Femur (tissue), 1 donor: Measurements from ENCODE around the gene CFAP100.

Source experiments
- DNase-seq: peaks from one replicate; pipeline ENCODE4 v3.0.0-alpha.2; 2017

Gene CFAP100

GRCh38 chr3:126377211-126377610 is 17.5 kb upstream of the CFAP100 start:
- no peak for DNase-seq

DNA sequence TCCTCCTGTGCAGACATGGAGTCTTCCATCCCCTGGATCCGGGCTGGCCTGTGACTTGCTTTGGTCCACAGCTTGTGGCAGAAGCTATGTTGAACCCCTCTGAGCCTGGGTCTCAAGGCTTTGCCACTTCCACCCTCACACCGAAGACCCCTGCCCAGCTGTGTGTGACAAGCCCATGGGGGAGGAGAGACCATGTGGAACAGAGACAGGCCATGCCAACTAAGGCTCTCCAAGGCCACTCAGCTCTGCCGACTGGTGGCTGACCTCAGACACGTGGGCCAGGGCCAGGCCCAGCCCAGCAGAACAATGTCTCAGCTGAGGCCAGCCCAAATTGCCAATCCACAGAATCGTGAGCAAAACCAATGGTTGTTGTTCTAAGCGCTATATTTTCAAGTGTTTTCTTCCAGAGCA is 16.4 kb upstream of the CFAP100 start:
- no peak for DNase-seq

GRCh38 chr3:126380011-126380768 is 14.5 kb upstream of the CFAP100 start:
- DNase-seq, result no peak

GRCh38 chr3:126381966-126382365 is 12.7 kb upstream of the CFAP100 start:
- DNase-seq, result no peak

- peak; percentile 86 for DNase-seq
Observed at GRCh38 chr3:126389112-126389793, 5.5 kb upstream of the CFAP100 start.

GRCh38 chr3:126389794-126390146 is 4.9 kb upstream of the CFAP100 start:
- DNase-seq, result no peak

- DNase-seq, result no peak
Observed at GRCh38 chr3:126390201-126390600, 4.5 kb upstream of the CFAP100 start.

DNA sequence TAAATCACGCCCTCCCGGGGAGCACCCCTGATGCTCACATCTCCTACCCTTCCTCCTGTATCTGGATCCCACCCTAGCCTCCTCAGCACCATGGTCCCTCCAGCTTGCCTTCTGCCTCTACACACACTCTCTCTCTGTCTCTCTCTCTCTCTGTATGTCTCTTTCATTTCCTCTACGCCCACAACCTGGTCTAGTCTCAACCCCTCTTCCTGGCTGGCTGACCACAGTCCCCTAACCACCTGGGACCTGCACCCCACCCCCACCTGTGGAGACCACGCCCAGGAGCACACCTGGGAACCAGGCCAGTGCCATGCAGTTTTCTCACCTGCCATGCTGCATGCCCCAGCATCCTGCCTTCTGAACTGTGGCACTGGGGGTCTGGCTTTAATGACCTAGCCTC is 4.0 kb upstream of the CFAP100 start:
- DNase-seq, result no peak

GRCh38 chr3:126391631-126392030 is 3.1 kb upstream of the CFAP100 start:
- DNase-seq, result no peak

DNA sequence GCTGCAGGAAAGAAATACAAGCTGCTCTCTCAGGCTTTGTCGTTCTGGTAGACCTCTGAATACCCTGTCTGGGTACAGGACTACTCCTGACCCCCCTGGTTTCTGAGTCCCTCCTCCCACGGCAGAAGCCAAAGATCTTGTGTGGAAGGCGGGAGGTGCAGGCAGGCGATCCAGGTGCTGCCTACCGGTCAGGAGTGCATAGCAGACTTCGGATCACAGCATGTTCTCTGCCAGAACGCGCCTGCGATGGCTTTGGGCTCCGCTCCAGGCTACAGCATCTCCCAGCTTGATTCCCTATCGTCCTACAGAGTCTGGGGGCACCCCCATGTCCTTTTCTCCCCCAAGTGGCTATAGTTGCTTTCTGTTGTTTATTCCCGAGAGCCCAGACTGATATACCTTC is 2.5 kb upstream of the CFAP100 start:
- no peak for DNase-seq

DNA sequence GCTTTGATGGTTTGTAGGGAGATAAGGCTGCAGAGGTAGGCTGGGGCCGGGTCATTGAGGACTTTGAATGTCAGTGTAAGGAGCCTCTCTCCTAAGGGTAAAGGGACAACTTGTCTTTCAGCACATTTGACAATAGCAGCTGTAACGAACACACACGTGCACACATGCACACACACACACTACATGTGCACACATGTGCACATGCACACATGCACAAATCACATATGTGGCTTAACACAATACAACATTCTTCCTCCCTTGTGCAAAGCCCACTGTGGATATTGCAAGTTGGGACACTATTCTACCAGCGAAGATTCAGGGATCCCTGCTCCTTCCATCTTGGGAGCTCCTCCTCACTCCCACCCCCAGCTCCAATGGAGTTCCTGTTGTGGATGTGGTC is 1.1 kb upstream of the CFAP100 start:
- DNase-seq, result no peak

- DNase-seq, result no peak
Observed at GRCh38 chr3:126394977-126395321, 240 bp downstream of the CFAP100 start.

DNA sequence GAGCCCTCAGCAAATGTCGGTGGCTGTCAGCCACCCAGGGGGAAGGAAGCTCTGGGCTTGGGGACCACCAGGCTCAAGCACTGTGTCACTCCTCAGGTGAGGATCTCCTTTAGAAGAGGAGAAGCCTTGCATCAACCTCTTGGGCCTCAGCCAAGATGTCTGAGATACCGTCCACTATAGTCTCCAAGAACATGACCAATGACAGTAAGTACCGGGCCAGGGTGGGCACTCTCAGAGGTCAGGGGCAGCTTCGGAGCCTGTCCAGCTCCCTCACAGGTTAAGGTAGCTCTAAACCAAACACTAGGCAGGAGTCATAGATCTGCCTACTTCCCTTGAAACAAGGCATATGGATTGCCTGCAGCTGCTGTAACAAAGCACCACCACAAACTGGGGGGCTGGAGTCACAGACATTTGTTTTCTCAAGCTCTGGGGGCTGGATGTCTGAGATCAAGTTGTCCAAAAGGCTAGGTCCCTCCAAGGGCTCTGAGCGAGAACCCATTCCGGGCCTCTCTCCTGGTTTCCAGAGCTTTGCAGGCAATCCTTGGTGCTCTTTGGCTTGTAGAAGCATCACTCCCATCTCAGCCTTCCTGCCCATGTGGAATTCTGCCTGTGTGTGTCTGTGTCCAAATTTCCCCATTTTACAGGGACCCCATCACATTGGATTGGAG is 1.3 kb downstream of the CFAP100 start:
- no peak for DNase-seq

DNA sequence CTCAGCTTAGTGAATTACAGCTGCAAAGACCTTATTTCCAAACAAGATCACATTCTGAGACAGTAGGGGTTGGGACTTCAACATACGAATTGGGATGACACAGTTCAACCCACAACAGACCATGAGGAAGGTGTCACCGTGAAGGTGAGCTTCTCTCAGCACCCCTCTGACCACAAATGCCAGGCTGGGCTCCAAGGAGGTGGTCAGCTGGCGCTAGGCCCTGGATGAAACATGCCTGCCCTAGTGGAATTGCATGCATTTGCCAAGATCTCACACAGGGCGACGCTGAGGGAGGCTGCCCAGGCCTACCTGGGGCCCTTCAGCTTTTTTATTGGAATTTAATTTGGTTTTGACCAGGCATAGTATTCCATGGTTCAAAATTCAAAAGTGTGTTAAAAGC is 1.8 kb downstream of the CFAP100 start:
- no peak for DNase-seq

GRCh38 chr3:126397610-126398422 is 3.1 kb downstream of the CFAP100 start:
- no peak for DNase-seq

- DNase-seq, result no peak
Observed at GRCh38 chr3:126398423-126399350, 4.0 kb downstream of the CFAP100 start.

DNA sequence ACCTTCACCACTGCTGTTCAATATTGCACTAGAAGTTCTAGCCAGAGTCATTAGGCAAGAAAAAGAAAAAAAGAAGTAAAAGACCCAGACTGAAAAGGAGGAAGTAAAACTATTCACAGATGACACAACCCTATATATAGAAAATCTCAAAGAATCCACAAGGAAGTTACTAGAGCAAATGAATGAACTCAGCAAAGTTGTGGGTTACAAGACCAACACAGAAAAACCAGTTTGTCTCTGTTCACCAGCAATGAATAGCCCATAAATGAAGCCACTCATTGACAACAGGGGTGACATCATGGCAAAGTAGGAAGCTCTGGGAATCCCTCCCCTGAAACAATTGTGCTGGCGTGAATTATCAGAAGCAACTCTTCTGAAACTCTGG is 4.6 kb downstream of the CFAP100 start:
- no peak for DNase-seq

DNA sequence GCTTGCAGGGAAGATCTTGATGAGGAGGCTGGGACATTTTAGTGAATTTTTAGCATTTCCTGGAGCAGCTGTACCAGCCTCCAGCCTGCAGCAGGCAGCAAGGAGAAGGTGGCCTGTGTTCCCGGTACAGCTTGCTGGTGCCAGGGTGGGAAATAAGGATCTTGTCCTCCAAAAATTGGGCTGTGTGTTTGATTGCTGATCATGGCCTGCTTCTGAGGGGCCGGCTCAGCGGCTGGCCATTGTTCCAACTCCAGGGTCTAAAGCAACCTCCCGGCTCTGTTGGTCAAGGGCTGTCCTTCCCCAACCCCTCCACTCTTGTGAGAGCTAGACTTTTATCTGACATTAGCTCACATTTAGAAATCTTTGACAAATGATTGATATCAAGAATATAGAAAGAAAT is 5.0 kb downstream of the CFAP100 start:
- no peak for DNase-seq

- DNase-seq, result no peak
Observed at GRCh38 chr3:126401611-126402160, 7.0 kb downstream of the CFAP100 start.

- no peak for DNase-seq
Observed at GRCh38 chr3:126402178-126402577, 7.5 kb downstream of the CFAP100 start.

DNA sequence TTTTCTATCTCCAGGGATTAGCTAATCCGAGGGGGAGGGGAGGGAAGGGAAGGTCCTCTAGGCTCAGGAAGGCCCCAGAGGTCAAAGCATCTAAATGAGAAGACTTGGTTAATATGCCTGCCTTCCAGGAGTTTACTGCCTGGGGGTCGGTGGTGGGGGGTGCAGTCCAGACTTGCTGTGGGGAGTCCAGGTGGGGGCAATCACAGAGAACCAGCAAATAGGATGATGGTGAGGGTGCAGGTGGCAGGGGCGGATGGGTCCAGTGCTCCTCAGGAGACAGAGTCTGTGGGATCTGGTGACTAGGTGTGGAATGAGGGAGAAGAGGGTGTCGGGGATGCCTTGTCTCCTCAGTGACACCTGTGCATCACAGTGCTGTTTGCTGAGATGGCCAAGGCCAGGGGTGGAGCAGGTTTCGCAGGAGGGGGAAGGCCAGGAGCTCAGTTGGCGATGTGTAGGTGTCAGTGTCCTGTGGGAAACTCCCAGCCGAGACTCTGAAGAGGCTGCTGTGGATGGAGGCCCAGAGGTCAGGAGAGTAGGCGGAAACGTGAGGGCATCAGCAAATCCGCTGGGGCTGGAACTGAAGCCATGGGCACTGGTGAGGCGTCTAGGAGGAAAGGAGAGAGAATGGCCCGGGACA is 8.1 kb downstream of the CFAP100 start:
- no peak for DNase-seq
